ENCODE data around the gene NCMAP. TPM values are rescaled to one million over a fixed set of nuclear protein-coding genes. Genes with fewer than 3 reads are reported as not detected.

Gene NCMAP
- polyA plus RNA-seq, 1 donor: 10.9 TPM

Other genes starting within 250 kb of the NCMAP start
- gene GRHL3, start 236.7 kb upstream of the NCMAP start, polyA plus RNA-seq: 0.54 TPM
- 5.7 TPM for gene STPG1, start 142.3 kb upstream of the NCMAP start, polyA plus RNA-seq
- 16.0 TPM for gene NIPAL3, start 140.3 kb upstream of the NCMAP start, polyA plus RNA-seq
- 10.1 TPM for gene RCAN3, start 53.3 kb upstream of the NCMAP start, polyA plus RNA-seq
- gene SRRM1, start 87.2 kb downstream of the NCMAP start, polyA plus RNA-seq: 123 TPM
- 70.3 TPM for gene CLIC4, start 189.4 kb downstream of the NCMAP start, polyA plus RNA-seq

Measured in large intestine (tissue), 1 donor.